Esophagus (tissue), 2 donors: ENCODE data around the gene MYO15A. TPM values are rescaled to one million over a fixed set of nuclear protein-coding genes. Genes with fewer than 3 reads are reported as not detected.

Source experiments
- H3K27ac ChIP-seq, 2 donors: one replicate each; pipeline ENCODE4 v1.5.1; 2013; ENCODE audit warnings: low read depth in 2 of 2, mild to moderate bottlenecking in 2 of 2, inconsistent platforms in 1 of 2, low read length in 1 of 2, moderate library complexity in 1 of 2
- H3K27me3 ChIP-seq, 2 donors: one replicate each; pipeline ENCODE4 v1.6.1; 2013; ENCODE audit warnings: low read length in 2 of 2, control low read depth in 1 of 2, mild to moderate bottlenecking in 1 of 2; ENCODE audit not compliant: insufficient read depth in 2 of 2, control insufficient read depth in 1 of 2
- H3K36me3 ChIP-seq, 2 donors: one replicate each; pipeline ENCODE4 v1.6.1; 2013; ENCODE audit warnings: low read length in 1 of 2; ENCODE audit not compliant: control insufficient read depth in 2 of 2, insufficient read depth in 2 of 2
- H3K4me1 ChIP-seq, 2 donors: one replicate each; pipeline ENCODE4 v1.6.1; 2013; ENCODE audit warnings: low read length in 1 of 2; ENCODE audit not compliant: control insufficient read depth in 2 of 2, insufficient read depth in 2 of 2
- H3K4me3 ChIP-seq, 2 donors: one replicate each; pipeline ENCODE4 v1.5.1; 2013; ENCODE audit warnings: low read length in 2 of 2, mild to moderate bottlenecking in 2 of 2, low read depth in 1 of 2, moderate library complexity in 1 of 2
- H3K9me3 ChIP-seq, 2 donors: one replicate each; pipeline ENCODE4 v1.6.1; 2013; ENCODE audit warnings: mild to moderate bottlenecking in 2 of 2, low read depth in 1 of 2, low read length in 1 of 2, moderate library complexity in 1 of 2; ENCODE audit not compliant: control insufficient read depth in 2 of 2, insufficient read depth in 1 of 2
- WGBS, 2 donors: extraction: QIAGEN DNeasy Blood & Tissue Kit; methylation state at CpG; one replicate each; pipeline ENCODE4 v1.1.7; 2013; 5-methylcytosine and 5-hydroxymethylcytosine counted together
- polyA plus RNA-seq, 2 donors: library from polyadenylated mRNA; stranded (reverse); fragments of 200-250 nt; gene quantifications; one replicate each; pipeline ENCODE4 v1.2.3, GENCODE V29; 2013
- donor health status: healthy with polysubstance abuse.
- donor health status: Bipolar disorder and iron deficiency.

The MYO15A gene
- polyA plus RNA-seq, 2 donors: 0.51 to 0.68 TPM

- Histone ChIP-seq H3K27ac (no peak overlapping the region), H3K36me3 (no peaks in the 10 kb centered on the region), H3K4me3 (no peak overlapping the region), H3K27me3 (no peaks in the 10 kb centered on the region), H3K4me1 (peaks cover 0 to 6% of the 10 kb centered on the region in 2 donors), H3K9me3 (no peaks in the 10 kb centered on the region)
- WGBS, 2 donors: 57 to 78% methylated on average over 1 of the region's 1 CpG
These were observed 70.6 kb downstream of the MYO15A start for GRCh38 chr17:18179196-18179595.

GRCh38 chr17:18179804-18180203 is 71.2 kb downstream of the MYO15A start:
- Histone ChIP-seq H3K36me3 (no peaks in the 10 kb centered on the region), H3K27me3 (no peaks in the 10 kb centered on the region), H3K27ac (no peak overlapping the region), H3K4me1 (peaks cover 0 to 9% of the 10 kb centered on the region in 2 donors), H3K9me3 (no peaks in the 10 kb centered on the region), H3K4me3 (no peak overlapping the region)
- WGBS, 2 donors: 96% methylated on average over 7 of the region's 7 CpGs

GRCh38 chr17:18181358-18181757 is 72.8 kb downstream of the MYO15A start:
- Histone ChIP-seq H3K4me3 (no peak overlapping the region), H3K36me3 (no peaks in the 10 kb centered on the region), H3K27me3 (no peaks in the 10 kb centered on the region), H3K27ac (peak overlapping the region in 1 of 2 donors; percentile 58), H3K4me1 (peaks cover 0 to 20% of the 10 kb centered on the region in 2 donors), H3K9me3 (no peaks in the 10 kb centered on the region)
- WGBS, 2 donors: 41 to 50% methylated on average over 5 of the region's 5 CpGs

- Histone ChIP-seq H3K4me1 (peaks cover 7 to 24% of the 10 kb centered on the region in 2 donors), H3K9me3 (no peaks in the 10 kb centered on the region)
- 15 to 23% methylated on average over 28 of the region's 28 CpGs for WGBS, 2 donors
These were observed 73.8 kb downstream of the MYO15A start for GRCh38 chr17:18182110-18182977.

GRCh38 chr17:18182978-18183333 is 74.4 kb downstream of the MYO15A start:
- Histone ChIP-seq H3K27ac (peak overlapping the region; percentile 99 to 100), H3K4me1 (peaks cover 7 to 24% of the 10 kb centered on the region in 2 donors)

More at GRCh38 chr17:18182110-18182977, 73.8 kb downstream of the MYO15A start:
- Histone ChIP-seq H3K27ac (peak overlapping the region; percentile 99 to 100), H3K36me3 (no peaks in the 10 kb centered on the region), H3K4me3 (peak overlapping the region; percentile 89 to 93), H3K27me3 (no peaks in the 10 kb centered on the region)

GRCh38 chr17:18183334-18184142 is 75.0 kb downstream of the MYO15A start, which contains the start of gene ALKBH5:
Gene ALKBH5 (plus strand): TSS chr17:18183828. CDS start chr17:18184244, 416 bp downstream.
- peaks cover 11 to 28% of the 10 kb centered on the region in 2 donors for H3K4me1 ChIP-seq

More at GRCh38 chr17:18182978-18183333, 74.4 kb downstream of the MYO15A start:
- WGBS, 2 donors: 0 to 1% methylated on average over 33 of the region's 33 CpGs
- Histone ChIP-seq H3K9me3 (no peaks in the 10 kb centered on the region), H3K27me3 (no peaks in the 10 kb centered on the region), H3K4me3 (peak overlapping the region; percentile 89 to 93), H3K36me3 (no peaks in the 10 kb centered on the region)

GRCh38 chr17:18184143-18185031 is 75.8 kb downstream of the MYO15A start:
- H3K27ac ChIP-seq: peak overlapping the region; percentile 99 to 100
- WGBS, 2 donors: 0% methylated on average over 83 to 92 of the region's 92 CpGs
- H3K4me3 ChIP-seq: peak overlapping the region; percentile 89 to 93
- peaks cover 11 to 28% of the 10 kb centered on the region in 2 donors for H3K4me1 ChIP-seq
- no peaks in the 10 kb centered on the region for H3K9me3 ChIP-seq
- H3K36me3 ChIP-seq: no peaks in the 10 kb centered on the region
- no peaks in the 10 kb centered on the region for H3K27me3 ChIP-seq

More at GRCh38 chr17:18183334-18184142, 75.0 kb downstream of the MYO15A start, which contains the start of gene ALKBH5:
- no peaks in the 10 kb centered on the region for H3K27me3 ChIP-seq
- H3K4me3 ChIP-seq: peak within 1 kb of the TSS; percentile 89 to 93
- peak within 1 kb of the TSS; percentile 99 to 100 for H3K27ac ChIP-seq
- 0 to 1% methylated on average over 61 to 98 of the region's 98 CpGs for WGBS, 2 donors
- H3K9me3 ChIP-seq: no peaks in the 10 kb centered on the region
- H3K36me3 ChIP-seq: no peaks in the 10 kb centered on the region

- 11 to 16% methylated on average over 3 of the region's 3 CpGs for WGBS, 2 donors
- Histone ChIP-seq H3K36me3 (peaks cover 0 to 2% of the 10 kb centered on the region in 2 donors), H3K9me3 (no peaks in the 10 kb centered on the region), H3K4me1 (peaks cover 11 to 32% of the 10 kb centered on the region in 2 donors), H3K27me3 (no peaks in the 10 kb centered on the region), H3K4me3 (peak overlapping the region; percentile 15 to 93), H3K27ac (peak overlapping the region in 1 of 2 donors; percentile 52)
These were observed 76.8 kb downstream of the MYO15A start for GRCh38 chr17:18185391-18185790.
